NCI-H510A (cell line): ENCODE data around the gene CLRN2.
"Not testable (repeated sequence)": the region's sequence is repeated elsewhere in the genome, so short reads cannot be mapped to it uniquely, and the experiment has no call there.

Experiments used
- DNase-seq: peaks from one replicate; lab custom pipeline; 2025; lab: John Stamatoyannopoulos, UW

CLRN2 gene

DNA sequence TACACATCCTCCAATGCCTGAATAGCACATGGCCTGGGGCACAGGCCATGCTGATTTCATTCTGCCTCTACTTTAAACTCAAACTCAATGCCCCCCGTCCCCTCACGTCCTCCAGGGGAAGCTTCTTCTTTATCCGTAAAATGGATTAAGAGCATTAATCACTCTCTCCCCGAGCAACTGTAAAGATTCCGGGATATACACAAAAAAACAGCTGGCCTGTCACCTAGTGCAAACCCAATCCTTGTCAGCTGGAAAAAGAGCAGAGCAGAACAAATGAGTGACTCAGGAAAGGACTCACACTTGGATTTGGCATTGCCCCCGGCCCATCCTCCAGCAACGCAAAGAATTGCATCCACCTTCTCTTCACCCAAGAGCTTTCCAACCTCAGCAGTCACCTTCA, 10.9 kb upstream of the CLRN2 start:
- DNase-seq = no peak

DNA sequence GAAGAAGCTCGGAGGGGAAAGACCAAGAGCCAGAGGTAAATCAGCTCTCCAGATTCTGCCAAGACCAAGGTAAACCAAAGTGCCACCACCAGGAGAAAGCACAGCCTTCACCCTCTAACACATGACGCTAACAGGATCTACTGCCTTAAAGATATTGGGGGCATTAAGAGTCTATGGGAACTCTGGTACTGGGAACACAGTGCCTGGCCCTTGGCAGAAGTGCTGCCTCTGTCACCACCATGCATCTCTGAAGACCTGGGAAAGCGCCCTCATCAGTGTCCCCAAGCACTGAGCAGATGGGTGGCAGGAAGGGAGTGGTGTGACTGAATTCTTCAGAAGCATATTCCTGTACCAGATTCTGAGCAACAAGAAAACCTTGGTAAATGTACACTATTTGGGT, 4.4 kb upstream of the CLRN2 start:
- no peak for DNase-seq

- no peak for DNase-seq
Observed at GRCh38 chr4:17511051-17511450, 3.9 kb upstream of the CLRN2 start.

DNA sequence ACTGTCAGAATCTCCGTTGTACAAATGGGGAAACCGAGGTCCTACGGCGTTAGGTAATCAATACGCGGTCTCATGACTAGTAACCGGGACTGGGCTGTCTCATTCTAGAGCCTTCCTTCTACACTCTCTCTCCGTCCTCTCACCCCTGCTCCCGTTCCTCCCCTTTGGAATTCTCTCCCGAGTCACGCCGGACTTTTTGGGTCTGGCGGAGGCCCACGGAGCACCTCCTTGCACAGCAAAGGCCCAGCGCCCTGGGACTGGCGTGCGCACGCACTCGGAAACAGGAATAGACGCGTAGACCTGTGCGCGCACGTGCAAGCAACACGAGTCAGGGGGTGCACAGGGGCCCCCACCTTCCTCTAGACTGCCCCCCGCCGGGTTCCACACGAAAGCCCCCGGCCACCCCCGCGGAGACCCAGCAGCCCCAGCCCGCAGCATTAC, 3.4 kb upstream of the CLRN2 start:
- no peak for DNase-seq

DNA sequence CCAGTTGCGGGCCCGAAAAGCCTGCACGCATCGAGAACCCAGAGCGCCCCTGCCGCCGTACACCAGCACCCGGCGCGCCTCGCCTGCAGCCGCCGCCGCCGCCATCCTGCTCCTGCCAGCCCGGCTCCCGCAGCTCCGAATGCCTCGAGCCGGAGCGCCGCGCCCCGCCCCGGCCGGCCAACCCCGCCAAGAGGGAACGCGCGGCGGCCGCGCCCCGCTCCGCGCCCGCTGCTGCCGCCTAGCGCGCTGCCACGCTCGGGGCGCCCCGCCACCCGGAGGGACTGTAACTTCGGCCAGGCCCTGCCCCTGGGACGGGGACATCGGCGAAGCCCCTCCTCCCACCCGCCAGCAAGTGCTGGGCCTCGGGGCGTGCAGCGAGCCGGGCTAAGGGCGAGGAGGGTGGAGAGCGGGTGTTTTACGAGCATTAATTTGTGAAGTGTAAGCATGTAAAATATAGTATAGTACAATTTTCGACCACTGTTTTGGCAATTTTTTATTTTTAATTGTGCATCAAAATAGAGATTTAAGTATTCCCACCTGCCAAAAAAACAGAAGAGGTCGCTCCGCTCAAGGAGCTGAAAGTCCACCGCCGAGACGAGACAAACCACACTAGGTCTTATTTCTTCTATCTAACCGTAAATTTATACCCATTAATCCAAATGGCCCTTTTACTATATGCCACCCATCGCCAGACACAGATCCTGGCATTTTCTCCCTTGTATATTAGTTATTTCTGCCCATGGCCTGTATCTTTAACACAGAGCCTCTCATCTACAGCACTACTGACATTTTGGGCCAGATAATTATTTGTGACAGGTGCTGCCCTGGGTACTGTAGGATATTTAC, 2.8 kb upstream of the CLRN2 start, which contains the start of gene QDPR:
Gene QDPR (minus strand): TSS at position 141 of the 846 bp plus-strand sequence. CDS start 36 bp downstream, at position 105.
- DNase-seq = peak; percentile 67

DNA sequence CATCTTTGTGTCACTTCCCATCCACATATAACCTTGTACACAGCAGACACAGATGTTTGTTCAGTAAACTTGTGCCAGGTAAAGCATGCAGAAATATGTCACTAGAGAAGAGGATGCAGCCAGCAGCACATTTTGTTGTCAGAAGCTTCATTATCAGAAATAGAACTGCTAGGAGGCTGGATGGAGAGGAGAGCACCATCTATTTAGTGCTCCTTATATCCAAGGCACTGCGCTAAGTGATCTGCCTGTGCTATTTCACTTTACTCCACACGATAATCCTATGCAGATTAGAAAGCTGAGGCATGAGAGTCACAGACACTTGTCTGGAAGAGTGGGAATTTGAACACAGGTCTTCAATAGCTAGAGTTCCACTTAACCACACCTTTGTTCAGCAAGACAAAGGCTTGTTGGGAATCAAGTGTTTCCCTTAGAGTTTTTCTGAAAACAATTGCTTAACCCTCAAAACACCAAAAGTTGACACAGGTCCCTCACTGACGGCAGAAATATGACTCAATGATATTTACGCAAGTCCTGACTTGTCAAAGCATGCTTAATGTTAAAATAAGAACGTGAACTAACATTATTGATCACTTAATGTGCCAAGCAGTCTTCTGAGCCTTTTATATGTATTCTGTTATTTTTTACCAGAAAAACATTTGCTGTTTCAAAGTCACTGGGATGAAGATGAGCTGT, 1.8 kb upstream of the CLRN2 start:
- no peak for DNase-seq

DNA sequence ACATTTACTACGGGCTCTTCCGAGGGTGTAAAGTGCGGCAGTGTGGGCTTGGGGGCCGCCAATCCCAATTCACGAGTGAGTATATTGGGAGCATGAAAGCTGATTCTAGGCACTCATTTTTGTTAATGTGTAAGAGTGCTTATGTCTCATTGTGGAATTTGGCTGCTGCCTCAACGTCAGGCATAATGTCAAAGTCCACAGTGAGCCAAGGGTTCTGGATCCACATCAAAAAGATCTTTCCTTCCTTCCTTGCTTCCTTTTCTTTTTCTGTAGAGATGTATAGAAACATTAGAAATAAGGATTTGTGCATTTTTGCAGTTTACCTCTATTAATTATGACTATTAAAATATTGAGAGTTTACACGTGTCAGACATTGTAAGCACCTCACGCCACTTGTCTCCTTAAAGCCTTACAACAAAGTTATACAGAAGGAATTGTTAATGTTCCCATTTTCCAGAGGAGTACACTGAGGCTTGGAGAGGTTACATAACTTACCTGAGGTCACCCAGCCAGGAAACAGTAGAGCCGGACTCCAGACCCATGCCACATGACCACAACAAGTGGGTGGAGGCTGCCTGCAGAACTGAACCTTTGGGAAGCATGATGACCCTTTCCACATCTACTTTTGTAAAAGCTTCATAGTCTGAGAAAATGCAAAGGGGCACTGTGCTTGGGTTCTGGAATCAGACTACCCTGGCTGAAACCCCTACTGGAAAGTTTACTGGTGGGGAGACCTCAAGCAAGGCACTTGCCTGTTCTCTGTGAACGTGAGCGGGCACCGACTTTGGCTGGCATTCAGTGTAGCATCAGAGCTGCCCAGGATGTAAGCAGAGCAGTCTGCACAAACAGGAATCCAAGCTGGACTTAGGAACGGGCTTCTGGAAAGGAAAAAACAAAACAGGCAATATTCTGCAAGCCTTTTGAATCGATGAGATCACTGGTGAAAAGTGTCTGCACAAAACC, 761 bp downstream of the CLRN2 start:
- no peak for DNase-seq

DNA sequence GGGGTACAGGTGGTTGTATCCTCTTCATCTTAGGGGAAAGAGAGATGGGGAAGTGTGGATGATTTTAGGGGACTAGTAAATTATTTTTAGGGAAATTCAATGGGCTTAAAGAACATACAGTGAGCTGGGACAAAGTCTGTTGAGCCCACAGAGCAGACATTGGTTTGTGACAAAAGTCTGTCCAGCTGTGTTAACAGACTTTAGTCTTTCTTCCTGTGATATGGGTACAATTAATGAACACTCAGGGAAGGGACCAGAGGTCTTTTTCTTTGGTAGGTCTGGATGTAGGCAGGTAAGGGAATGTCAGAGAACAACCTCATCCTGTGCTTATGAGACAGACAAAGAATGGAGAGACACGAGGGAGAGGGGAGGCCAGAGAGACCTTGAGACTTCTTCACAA, 2.0 kb downstream of the CLRN2 start:
- no peak for DNase-seq

GRCh38 chr4:17517664-17518063, 2.7 kb downstream of the CLRN2 start:
- no peak for DNase-seq

GRCh38 chr4:17521595-17521994, 6.6 kb downstream of the CLRN2 start:
- no peak for DNase-seq

GRCh38 chr4:17523662-17524061, 8.7 kb downstream of the CLRN2 start:
- DNase-seq = no peak

GRCh38 chr4:17526695-17527477, 11.9 kb downstream of the CLRN2 start:
- no peak for DNase-seq

GRCh38 chr4:17528551-17529165, 13.7 kb downstream of the CLRN2 start:
- DNase-seq = no peak

GRCh38 chr4:17531538-17532285, 16.7 kb downstream of the CLRN2 start:
- DNase-seq = no peak

DNA sequence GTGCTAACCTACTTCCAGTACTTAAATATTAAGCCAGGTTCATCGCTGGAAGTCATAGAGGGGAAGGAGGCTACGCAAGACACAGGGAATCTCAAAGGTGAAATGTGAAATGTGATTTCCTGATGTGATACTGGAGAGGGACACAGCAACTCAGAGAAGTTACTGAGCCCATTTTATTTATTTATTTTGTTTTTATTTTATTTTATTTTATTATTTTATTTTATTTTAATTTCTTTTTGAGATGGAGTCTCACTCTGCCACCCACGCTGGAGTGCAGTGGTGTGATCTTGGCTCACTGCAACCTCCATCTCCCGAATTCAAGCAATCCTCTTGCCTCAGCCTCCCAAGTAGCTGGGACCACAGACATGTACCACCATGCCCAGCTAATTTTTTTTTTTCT, 19.7 kb downstream of the CLRN2 start:
- DNase-seq = no peak

- DNase-seq = no peak
Observed at GRCh38 chr4:17535242-17535641, 20.3 kb downstream of the CLRN2 start.

DNA sequence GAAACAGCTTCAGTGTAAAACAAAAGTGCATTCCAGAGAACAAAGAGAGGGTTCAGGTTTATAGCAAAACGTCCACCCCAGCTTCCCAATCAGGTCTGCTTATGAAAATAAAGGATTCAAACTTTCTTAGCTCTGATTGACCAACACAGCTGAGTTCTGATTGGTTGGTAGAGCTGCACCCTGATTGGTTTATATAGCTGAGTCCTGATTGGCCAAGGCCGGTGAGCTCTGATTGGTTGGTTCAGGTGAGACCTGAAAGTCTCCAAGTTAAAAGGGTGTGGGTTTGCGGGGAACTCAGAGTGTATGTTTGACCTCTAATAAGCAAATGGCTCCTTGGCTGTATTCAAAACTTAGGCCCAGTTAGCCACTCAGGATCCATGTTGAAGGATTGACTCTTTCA, 20.9 kb downstream of the CLRN2 start:
- DNase-seq = no peak

GRCh38 chr4:17537060-17537459, 22.1 kb downstream of the CLRN2 start:
- not testable (repeated sequence) for DNase-seq

DNA sequence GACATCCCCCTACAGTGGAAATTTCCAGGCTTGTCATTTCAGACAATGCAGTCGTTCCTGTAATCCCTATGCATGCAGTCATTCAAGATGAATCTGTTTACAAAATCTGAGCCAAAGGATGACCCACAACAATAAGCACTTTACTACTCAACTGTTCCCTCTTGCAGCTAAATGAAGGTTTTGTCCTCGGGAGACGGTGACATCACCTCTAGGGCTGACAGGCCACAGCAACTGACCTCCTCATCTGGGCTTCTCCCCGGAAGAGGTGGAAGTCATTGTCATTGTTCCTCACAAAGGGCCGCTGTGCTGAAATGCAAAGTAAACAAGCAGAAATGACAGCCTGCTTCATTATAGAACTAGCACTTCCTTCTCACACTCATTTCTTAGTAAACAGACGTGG, 29.2 kb downstream of the CLRN2 start:
- DNase-seq = peak; percentile 16

GRCh38 chr4:17544831-17545234, 29.9 kb downstream of the CLRN2 start:
- peak; percentile 3 for DNase-seq
